Activated CD4-positive, alpha-beta T cell treated with anti-CD3 and anti-CD28 coated beads, Interleukin-2, amount 10 ng/mL, durations not matched to agents 7 days and 5 days (primary cell): Measurements from ENCODE around the gene NR1H4. TPM values are rescaled to one million over a fixed set of nuclear protein-coding genes. Genes with fewer than 3 reads are reported as not detected.

ENCODE experiments used
- CTCF ChIA-PET: fragments of 350-600 bp; sonication (Branson Sonifier 250); formaldehyde crosslinking; loops from one replicate; lab custom pipeline; 2021; ENCODE audit warnings: antibody characterized with exemption; lab: Charles Lee
- POLR2A ChIA-PET: fragments of 350-600 bp; sonication (Branson Sonifier 250); formaldehyde crosslinking; loops from one replicate; lab custom pipeline; 2021; ENCODE audit warnings: antibody characterized with exemption; lab: Charles Lee
- DNase-seq: peaks from one replicate; pipeline ENCODE4 v3.0.0-alpha.2; 2020
- H3K27ac Mint-ChIP-seq: one replicate; pipeline ENCODE4 v1.8.0; 2021; ENCODE audit warnings: mild to moderate bottlenecking, moderate library complexity, mixed read lengths
- H3K27me3 Mint-ChIP-seq: one replicate; pipeline ENCODE4 v1.8.0; 2021; ENCODE audit warnings: mixed read lengths
- H3K36me3 Mint-ChIP-seq: one replicate; pipeline ENCODE4 v1.8.0; 2021; ENCODE audit warnings: low read depth, mixed read lengths
- H3K4me1 Mint-ChIP-seq: one replicate; pipeline ENCODE4 v1.8.0; 2021; ENCODE audit warnings: mixed read lengths
- H3K4me3 Mint-ChIP-seq: one replicate; pipeline ENCODE4 v1.8.0; 2021; ENCODE audit warnings: mild to moderate bottlenecking, moderate library complexity, mixed read lengths
- H3K9me3 Mint-ChIP-seq: one replicate; pipeline ENCODE4 v1.8.0; 2021; ENCODE audit warnings: mixed read lengths
- total RNA-seq, 2 experiments: library from RNA; stranded (reverse); gene quantifications; one replicate each; pipeline ENCODE4 v1.2.3, GENCODE V29; 2021

Gene NR1H4
- total RNA-seq, 2 experiments from 2014 or later = not detected

DNA sequence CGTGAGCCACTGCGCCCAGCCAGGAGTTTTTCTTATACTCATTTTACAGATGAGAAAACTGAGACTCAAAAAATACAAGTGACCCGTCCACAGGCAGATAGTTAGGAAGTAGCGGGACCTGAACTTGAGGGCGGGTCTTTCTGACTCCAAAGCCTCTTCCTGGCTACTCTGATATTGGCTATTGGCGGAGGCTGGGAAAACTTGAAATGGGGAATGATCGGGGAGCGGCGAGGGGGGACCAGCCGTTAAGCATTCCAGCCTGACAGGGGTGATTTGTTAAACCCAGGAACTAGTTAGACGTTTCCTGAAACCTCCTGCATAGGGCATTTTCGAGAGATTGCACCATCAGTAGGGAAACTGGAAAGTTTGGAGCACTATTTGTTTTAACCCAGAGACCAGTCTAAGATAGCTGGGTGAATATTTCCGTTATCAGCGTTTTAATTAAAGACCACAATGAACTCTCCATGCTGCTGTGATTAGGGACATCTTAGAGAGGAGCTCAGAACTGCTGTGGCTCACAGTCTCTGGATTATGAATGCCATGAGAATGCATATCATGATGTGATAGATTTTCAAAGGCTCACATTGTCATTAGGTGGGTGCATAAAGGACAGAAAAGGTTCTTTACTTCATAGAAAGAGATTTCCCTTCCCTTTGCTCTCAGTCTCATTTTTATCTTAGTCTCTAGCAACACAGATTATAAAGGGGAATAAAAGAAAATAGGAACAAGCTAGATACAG is 2.5 kb downstream of the NR1H4 start:
- no peak for DNase-seq
- H3K4me3 Mint-ChIP-seq = no peak overlapping the region
- H3K27me3 Mint-ChIP-seq = peaks cover 6% of the 10 kb centered on the region
- H3K36me3 Mint-ChIP-seq = no peaks in the 10 kb centered on the region
- H3K27ac Mint-ChIP-seq = no peak overlapping the region
- no peaks in the 10 kb centered on the region for H3K4me1 Mint-ChIP-seq
- ChIA-PET POLR2A (no interaction called here), CTCF (interaction anchor here (0.9 kb wide), 1 partner anchor 11 kb away, joined by 3 read pairs; no protein-coding TSS in a partner anchor)
- H3K9me3 Mint-ChIP-seq = peaks cover 3% of the 10 kb centered on the region

- Mint-ChIP-seq H3K4me1 (no peaks in the 10 kb centered on the region), H3K27me3 (peaks cover 2% of the 10 kb centered on the region), H3K36me3 (no peaks in the 10 kb centered on the region), H3K27ac (no peak overlapping the region), H3K9me3 (peaks cover 4% of the 10 kb centered on the region), H3K4me3 (no peak overlapping the region)
- ChIA-PET POLR2A (no interaction called here), CTCF (interaction anchor here (0.7 to 0.9 kb wide), 2 partner anchors 52 to 89 kb away, joined by 3 to 4 read pairs; no protein-coding TSS in a partner anchor)
- no peak for DNase-seq
Measured at GRCh38 chr12:100481021-100481420, 7.4 kb downstream of the NR1H4 start.

GRCh38 chr12:100484183-100484886 is 10.7 kb downstream of the NR1H4 start:
- ChIA-PET CTCF (no interaction called here), POLR2A (no interaction called here)
- Mint-ChIP-seq H3K4me3 (no peak overlapping the region), H3K9me3 (peaks cover 4% of the 10 kb centered on the region), H3K4me1 (no peaks in the 10 kb centered on the region), H3K36me3 (no peaks in the 10 kb centered on the region), H3K27me3 (no peaks in the 10 kb centered on the region), H3K27ac (no peak overlapping the region)
- DNase-seq = no peak

DNA sequence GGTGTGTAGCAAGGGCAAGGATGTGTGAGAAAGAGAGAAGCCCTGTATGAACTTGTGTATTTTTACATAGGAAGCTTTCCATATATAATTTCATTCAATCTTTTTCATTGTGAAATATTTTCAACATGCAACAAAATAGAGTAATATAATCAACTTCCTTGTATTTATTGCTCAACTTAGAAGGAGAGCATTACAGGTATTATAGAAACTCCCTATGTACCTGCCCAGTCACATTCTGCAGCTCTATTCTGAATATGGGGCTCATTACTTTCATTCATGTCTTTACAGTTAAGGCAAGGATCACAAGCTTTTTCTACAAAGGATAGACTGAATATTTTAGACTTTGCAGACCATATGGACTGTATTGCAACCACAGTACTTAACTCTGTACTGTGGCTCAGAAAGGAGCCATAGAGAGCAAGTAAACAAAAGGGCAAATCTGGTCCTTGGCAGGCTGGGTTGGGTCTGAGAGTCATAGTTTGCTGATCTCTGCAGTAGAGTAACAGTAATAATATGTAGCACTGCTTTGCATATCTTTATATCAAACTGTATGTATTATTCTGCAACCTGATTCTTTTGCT is 11.3 kb downstream of the NR1H4 start:
- H3K9me3 Mint-ChIP-seq = peaks cover 4% of the 10 kb centered on the region
- H3K4me1 Mint-ChIP-seq = no peaks in the 10 kb centered on the region
- no peak for DNase-seq
- peaks cover 2% of the 10 kb centered on the region for H3K27me3 Mint-ChIP-seq
- no peak overlapping the region for H3K27ac Mint-ChIP-seq
- ChIA-PET CTCF (no interaction called here), POLR2A (no interaction called here)
- H3K4me3 Mint-ChIP-seq = no peak overlapping the region
- no peaks in the 10 kb centered on the region for H3K36me3 Mint-ChIP-seq

- peaks cover 3% of the 10 kb centered on the region for H3K27me3 Mint-ChIP-seq
- no peaks in the 10 kb centered on the region for H3K36me3 Mint-ChIP-seq
- no peaks in the 10 kb centered on the region for H3K4me1 Mint-ChIP-seq
- peaks cover 3% of the 10 kb centered on the region for H3K9me3 Mint-ChIP-seq
- ChIA-PET CTCF (interaction anchor here (0.6 kb wide), 1 partner anchor 16 kb away, joined by 3 read pairs; no protein-coding TSS in a partner anchor), POLR2A (no interaction called here)
- H3K4me3 Mint-ChIP-seq = no peak overlapping the region
- DNase-seq = no peak
- H3K27ac Mint-ChIP-seq = no peak overlapping the region
Measured at GRCh38 chr12:100485983-100486382, 12.3 kb downstream of the NR1H4 start.

DNA sequence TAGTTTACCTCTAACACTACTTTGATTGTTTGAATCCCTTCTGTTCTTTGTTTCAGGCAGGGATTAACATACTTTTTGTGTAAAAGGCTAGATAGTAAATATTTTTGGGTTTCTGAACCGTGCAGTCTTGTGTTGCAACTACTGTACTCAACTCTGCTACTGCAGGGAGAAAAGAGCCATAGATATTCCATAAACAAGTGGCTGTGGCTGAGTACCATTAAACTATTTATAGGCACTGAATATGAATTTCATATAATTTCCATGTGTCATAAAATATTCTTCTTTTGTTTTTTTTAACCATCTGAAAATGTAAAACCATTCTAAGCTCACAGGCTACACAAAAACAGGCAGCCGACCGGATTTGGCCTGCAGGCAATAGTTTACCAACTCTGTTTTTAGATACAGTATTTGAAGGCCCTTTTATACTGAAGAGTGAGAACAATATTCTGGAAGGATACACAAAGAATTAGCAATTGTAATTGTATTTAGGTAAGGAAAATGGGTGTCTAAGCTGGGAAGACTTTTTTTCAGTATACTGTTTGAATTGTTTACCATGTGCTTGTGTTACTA is 15.7 kb downstream of the NR1H4 start:
- H3K27me3 Mint-ChIP-seq = peaks cover 3% of the 10 kb centered on the region
- H3K4me3 Mint-ChIP-seq = no peak overlapping the region
- H3K4me1 Mint-ChIP-seq = no peaks in the 10 kb centered on the region
- POLR2A ChIA-PET = no interaction called here
- DNase-seq = no peak
- no peak overlapping the region for H3K27ac Mint-ChIP-seq
- H3K9me3 Mint-ChIP-seq = no peaks in the 10 kb centered on the region
- H3K36me3 Mint-ChIP-seq = no peaks in the 10 kb centered on the region
- CTCF ChIA-PET = no interaction called here

DNA sequence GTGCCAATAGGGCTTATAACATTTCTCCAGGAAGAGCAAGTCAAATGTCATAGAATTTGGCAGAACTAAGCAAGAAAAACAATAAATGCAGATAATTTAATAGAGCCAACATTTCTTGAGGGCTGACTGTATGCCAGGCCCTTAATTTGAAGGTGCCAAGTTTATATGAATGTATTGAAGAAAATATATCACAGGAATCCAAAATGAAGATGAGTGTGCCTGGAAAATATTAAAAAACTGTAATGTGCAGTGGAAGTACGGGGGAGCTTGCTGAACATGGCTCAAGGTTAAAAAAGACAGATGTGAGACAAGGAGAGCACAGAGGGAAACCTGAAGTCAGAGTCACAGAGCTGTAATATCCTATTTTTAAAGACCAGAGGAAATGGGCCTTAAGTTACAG is 16.4 kb downstream of the NR1H4 start:
- no peaks in the 10 kb centered on the region for H3K4me1 Mint-ChIP-seq
- DNase-seq = no peak
- H3K27ac Mint-ChIP-seq = no peak overlapping the region
- no peaks in the 10 kb centered on the region for H3K36me3 Mint-ChIP-seq
- ChIA-PET POLR2A (no interaction called here), CTCF (interaction anchor here (1.4 kb wide), 1 partner anchor 13 kb away, joined by 3 read pairs; no protein-coding TSS in a partner anchor)
- H3K27me3 Mint-ChIP-seq = peaks cover 3% of the 10 kb centered on the region
- H3K9me3 Mint-ChIP-seq = no peaks in the 10 kb centered on the region
- no peak overlapping the region for H3K4me3 Mint-ChIP-seq

- H3K4me1 Mint-ChIP-seq = no peaks in the 10 kb centered on the region
- ChIA-PET POLR2A (no interaction called here), CTCF (interaction anchor here (1.0 to 1.4 kb wide), 2 partner anchors 12 to 30 kb away, joined by 3 read pairs; no protein-coding TSS in a partner anchor)
- H3K9me3 Mint-ChIP-seq = no peaks in the 10 kb centered on the region
- H3K4me3 Mint-ChIP-seq = no peak overlapping the region
- no peak overlapping the region for H3K27ac Mint-ChIP-seq
- H3K36me3 Mint-ChIP-seq = no peaks in the 10 kb centered on the region
- peaks cover 3% of the 10 kb centered on the region for H3K27me3 Mint-ChIP-seq
- DNase-seq = no peak
Measured at GRCh38 chr12:100491104-100491503, 17.4 kb downstream of the NR1H4 start.

DNA sequence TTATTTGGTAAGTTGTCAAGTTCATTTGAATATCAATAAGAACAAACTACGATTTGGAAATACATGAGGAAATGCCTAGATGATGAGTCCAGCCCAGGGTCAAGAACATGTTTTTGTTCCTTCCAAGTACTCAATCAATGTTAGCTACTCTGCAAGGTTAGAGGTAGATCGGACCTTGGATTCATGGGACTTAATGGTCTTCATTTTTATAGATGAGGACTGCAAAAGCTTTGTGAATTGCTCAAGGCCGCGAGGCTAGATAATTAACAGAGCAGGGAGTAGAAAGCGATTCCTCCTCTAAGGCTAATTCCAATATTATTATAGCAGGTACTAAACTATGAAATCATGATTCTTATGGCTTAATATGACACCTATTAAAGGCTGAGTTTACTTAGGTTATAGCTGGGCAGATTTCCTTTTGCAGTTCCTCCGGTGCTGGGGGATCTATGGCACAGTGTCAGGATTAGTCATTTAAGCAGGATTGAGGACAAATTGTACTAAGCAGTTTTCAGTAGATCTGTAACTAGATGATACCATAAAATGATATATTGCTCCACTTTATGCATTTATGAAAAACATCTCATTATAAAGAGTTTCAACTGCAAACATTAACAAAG is 19.8 kb downstream of the NR1H4 start:
- Mint-ChIP-seq H3K4me1 (no peaks in the 10 kb centered on the region), H3K4me3 (no peak overlapping the region), H3K36me3 (no peaks in the 10 kb centered on the region), H3K27ac (no peak overlapping the region), H3K9me3 (no peaks in the 10 kb centered on the region), H3K27me3 (peaks cover 3% of the 10 kb centered on the region)
- ChIA-PET POLR2A (no interaction called here), CTCF (no interaction called here)
- DNase-seq = no peak

DNA sequence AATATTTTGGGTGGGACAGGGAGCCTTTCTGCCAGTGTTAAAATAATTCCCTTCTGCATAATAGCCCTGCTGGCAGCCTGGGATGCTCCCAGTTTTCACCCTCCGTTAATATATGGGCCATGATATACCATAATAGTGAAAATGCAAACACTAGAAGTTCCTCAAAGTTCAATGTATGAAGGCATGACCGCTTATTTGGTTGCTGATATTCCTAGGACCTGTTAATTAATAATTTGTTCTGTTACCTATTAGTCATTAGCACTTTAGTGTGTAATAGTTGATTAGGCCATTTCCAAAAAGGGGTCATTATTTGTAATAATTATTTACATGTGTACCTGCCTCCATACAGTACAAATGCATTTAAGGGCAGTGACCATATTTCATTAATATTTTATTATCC is 20.4 kb downstream of the NR1H4 start:
- no peak for DNase-seq
- POLR2A ChIA-PET = no interaction called here
- Mint-ChIP-seq H3K9me3 (no peaks in the 10 kb centered on the region), H3K27me3 (peaks cover 3% of the 10 kb centered on the region), H3K4me1 (no peaks in the 10 kb centered on the region), H3K27ac (no peak overlapping the region), H3K36me3 (no peaks in the 10 kb centered on the region), H3K4me3 (no peak overlapping the region)
- CTCF ChIA-PET = no interaction called here

GRCh38 chr12:100494538-100494937 is 20.9 kb downstream of the NR1H4 start:
- Mint-ChIP-seq H3K4me3 (no peak overlapping the region), H3K27ac (no peak overlapping the region), H3K27me3 (peaks cover 3% of the 10 kb centered on the region), H3K9me3 (no peaks in the 10 kb centered on the region), H3K4me1 (no peaks in the 10 kb centered on the region), H3K36me3 (no peaks in the 10 kb centered on the region)
- DNase-seq = no peak
- POLR2A ChIA-PET = no interaction called here
- CTCF ChIA-PET = no interaction called here

GRCh38 chr12:100497105-100497795 is 23.6 kb downstream of the NR1H4 start:
- Mint-ChIP-seq H3K27me3 (no peaks in the 10 kb centered on the region), H3K9me3 (no peaks in the 10 kb centered on the region), H3K27ac (no peak overlapping the region), H3K4me1 (no peaks in the 10 kb centered on the region), H3K4me3 (no peak overlapping the region), H3K36me3 (no peaks in the 10 kb centered on the region)
- no peak for DNase-seq
- POLR2A ChIA-PET = no interaction called here
- CTCF ChIA-PET = no interaction called here
